Measurements from ENCODE around the gene IZUMO2.

DNA sequence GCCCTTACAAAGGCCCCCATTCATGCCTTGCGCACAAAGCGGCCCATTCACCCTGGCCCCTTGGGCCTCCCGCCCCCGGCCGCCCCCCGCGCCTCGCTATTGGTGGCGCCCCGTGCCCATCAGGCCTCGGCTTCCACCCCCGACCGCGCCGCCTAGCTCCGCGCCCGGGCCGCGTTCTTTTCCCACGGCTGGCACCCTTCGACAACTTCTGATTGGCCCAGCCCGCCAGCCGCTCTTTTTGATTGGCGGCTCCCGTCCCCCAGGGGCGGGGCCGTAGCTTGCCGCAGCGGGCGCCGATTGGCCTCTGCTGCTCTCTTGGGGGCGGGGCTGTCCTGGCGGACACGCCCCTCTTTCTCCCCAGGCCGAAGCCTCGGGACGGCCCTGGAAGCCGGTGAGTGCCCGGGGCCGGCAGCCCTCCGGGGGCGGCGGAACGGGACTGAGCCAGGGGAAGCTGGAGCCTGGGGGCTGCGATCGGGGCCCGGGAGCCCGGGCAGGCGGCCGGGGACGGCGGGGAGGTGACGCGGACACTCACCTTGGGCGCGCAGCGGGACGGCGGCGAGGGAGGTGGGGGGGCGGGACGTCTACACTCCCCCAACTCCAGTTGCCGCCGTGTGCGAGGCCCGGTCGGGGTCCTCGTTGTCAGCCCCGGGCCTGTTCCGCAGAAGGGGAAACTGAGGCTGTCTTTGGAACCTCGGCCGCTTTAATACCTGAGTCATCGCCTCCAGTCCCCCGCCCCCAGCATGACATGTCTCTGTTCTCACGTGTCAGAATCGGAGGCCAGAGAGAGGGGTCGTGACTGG lies 40.4 kb upstream of the IZUMO2 start, which contains the start of gene MYH14:
- TF ChIP-seq EZH2 (IDR thresholded peaks at IDR 0.05; ENCODE audit: borderline replicate concordance, insufficient read depth, low read length, poor library complexity, severe bottlenecking), result no peak
- TF ChIP-seq, protein P1, sequence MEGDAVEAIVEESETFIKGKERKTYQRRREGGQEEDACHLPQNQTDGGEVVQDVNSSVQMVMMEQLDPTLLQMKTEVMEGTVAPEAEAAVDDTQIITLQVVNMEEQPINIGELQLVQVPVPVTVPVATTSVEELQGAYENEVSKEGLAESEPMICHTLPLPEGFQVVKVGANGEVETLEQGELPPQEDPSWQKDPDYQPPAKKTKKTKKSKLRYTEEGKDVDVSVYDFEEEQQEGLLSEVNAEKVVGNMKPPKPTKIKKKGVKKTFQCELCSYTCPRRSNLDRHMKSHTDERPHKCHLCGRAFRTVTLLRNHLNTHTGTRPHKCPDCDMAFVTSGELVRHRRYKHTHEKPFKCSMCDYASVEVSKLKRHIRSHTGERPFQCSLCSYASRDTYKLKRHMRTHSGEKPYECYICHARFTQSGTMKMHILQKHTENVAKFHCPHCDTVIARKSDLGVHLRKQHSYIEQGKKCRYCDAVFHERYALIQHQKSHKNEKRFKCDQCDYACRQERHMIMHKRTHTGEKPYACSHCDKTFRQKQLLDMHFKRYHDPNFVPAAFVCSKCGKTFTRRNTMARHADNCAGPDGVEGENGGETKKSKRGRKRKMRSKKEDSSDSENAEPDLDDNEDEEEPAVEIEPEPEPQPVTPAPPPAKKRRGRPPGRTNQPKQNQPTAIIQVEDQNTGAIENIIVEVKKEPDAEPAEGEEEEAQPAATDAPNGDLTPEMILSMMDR (IDR thresholded peaks at IDR 0.05; ENCODE audit: poor library complexity, severe bottlenecking), result no peak
- no peak for TF ChIP-seq EP300 (conservative IDR thresholded peaks at IDR 0.05; ENCODE audit: poor library complexity, severe bottlenecking)
- no peak for TF ChIP-seq SMC3 (conservative IDR thresholded peaks at IDR 0.05; ENCODE audit: poor library complexity)
- TF ChIP-seq MXI1 (conservative IDR thresholded peaks at IDR 0.05; ENCODE audit: poor library complexity, severe bottlenecking), result no peak
- TF ChIP-seq RAD21 (conservative IDR thresholded peaks at IDR 0.05), result no peak
- TF ChIP-seq, protein P2, sequence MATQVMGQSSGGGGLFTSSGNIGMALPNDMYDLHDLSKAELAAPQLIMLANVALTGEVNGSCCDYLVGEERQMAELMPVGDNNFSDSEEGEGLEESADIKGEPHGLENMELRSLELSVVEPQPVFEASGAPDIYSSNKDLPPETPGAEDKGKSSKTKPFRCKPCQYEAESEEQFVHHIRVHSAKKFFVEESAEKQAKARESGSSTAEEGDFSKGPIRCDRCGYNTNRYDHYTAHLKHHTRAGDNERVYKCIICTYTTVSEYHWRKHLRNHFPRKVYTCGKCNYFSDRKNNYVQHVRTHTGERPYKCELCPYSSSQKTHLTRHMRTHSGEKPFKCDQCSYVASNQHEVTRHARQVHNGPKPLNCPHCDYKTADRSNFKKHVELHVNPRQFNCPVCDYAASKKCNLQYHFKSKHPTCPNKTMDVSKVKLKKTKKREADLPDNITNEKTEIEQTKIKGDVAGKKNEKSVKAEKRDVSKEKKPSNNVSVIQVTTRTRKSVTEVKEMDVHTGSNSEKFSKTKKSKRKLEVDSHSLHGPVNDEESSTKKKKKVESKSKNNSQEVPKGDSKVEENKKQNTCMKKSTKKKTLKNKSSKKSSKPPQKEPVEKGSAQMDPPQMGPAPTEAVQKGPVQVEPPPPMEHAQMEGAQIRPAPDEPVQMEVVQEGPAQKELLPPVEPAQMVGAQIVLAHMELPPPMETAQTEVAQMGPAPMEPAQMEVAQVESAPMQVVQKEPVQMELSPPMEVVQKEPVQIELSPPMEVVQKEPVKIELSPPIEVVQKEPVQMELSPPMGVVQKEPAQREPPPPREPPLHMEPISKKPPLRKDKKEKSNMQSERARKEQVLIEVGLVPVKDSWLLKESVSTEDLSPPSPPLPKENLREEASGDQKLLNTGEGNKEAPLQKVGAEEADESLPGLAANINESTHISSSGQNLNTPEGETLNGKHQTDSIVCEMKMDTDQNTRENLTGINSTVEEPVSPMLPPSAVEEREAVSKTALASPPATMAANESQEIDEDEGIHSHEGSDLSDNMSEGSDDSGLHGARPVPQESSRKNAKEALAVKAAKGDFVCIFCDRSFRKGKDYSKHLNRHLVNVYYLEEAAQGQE (IDR thresholded peaks at IDR 0.05; ENCODE audit: borderline replicate concordance), result no peak
- TF ChIP-seq TAF1 (IDR thresholded peaks at IDR 0.05; ENCODE audit: low read depth), result no peak

Measured in neural cell (in vitro differentiated cells).